H1 (cell line): ENCODE results near the gene MADD. TPM values are rescaled to one million over a fixed set of nuclear protein-coding genes. Genes with fewer than 3 reads are reported as not detected.
A peak's percentile ranks its signal among the peaks of the same experiment; 100 is the strongest.

Experiments
- CTCF ChIA-PET: fragments of 300-600 bp; sonication (Branson Sonifier 250); formaldehyde crosslinking; loops from one replicate; lab custom pipeline; 2021; ENCODE audit not compliant: partially characterized antibody; lab: Charles Lee
- POLR2A ChIA-PET: fragments of 300-600 bp; sonication (Branson Sonifier 250); formaldehyde crosslinking; loops from one replicate; lab custom pipeline; 2021; ENCODE audit warnings: inconsistent platforms; ENCODE audit not compliant: partially characterized antibody; lab: Charles Lee
- DNase-seq, 2 experiments: peaks; one replicate each; pipeline versions ENCODE4 v3.0.0 to v3.0.0-alpha.2; 2010 to 2022; ENCODE audit warnings: low spot score in 2 of 2, low read depth in 1 of 2, mixed read lengths in 1 of 2
- FAIRE-seq: peaks from 2 replicates; lab custom pipeline; 2011; peaks lifted over from hg19 to GRCh38; lab: Jason Lieb, UNC
- H2AFZ ChIP-seq: 2 replicates; pipeline ENCODE4 v1.8.1; 2012; ENCODE audit warnings: low read length, inconsistent platforms
- H2AK5ac ChIP-seq: 2 replicates; pipeline ENCODE4 v1.6.1; 2013; ENCODE audit warnings: low read depth, low read length
- H2BK120ac ChIP-seq: replicated peaks from 2 replicates; pipeline ENCODE3; 2013; ENCODE audit warnings: low read depth, low read length, inconsistent platforms
- H2BK12ac ChIP-seq: 2 replicates; pipeline ENCODE4 v1.6.1; 2013; ENCODE audit warnings: low read depth, low read length
- H2BK15ac ChIP-seq: 2 replicates; pipeline ENCODE4 v1.6.1; 2013; ENCODE audit warnings: low read length
- H2BK20ac ChIP-seq: 2 replicates; pipeline ENCODE4 v1.6.1; 2013; ENCODE audit warnings: low read length
- H2BK5ac ChIP-seq: 2 replicates; pipeline ENCODE4 v1.6.1; 2013; ENCODE audit warnings: low read depth, low read length
- H3K14ac ChIP-seq: 2 replicates; pipeline ENCODE4 v1.6.1; 2013; ENCODE audit warnings: inconsistent platforms; ENCODE audit not compliant: insufficient read length
- H3K18ac ChIP-seq: 2 replicates; pipeline ENCODE4 v1.6.1; 2013; ENCODE audit warnings: low read length; ENCODE audit errors: extremely low read depth
- H3K23ac ChIP-seq: 2 replicates; pipeline ENCODE4 v1.6.1; 2013; ENCODE audit warnings: inconsistent platforms; ENCODE audit not compliant: insufficient read length
- H3K23me2 ChIP-seq: 2 replicates; pipeline ENCODE4 v1.6.1; 2013; ENCODE audit warnings: low read depth, low read length
- H3K27ac ChIP-seq: 2 replicates; pipeline ENCODE4 v1.6.1; 2011; ENCODE audit warnings: low read depth, low read length, inconsistent platforms
- H3K27me3 ChIP-seq, 4 experiments: replicated peaks in 1 of 4; 1 replicate in 1 of 4; 2 replicates in 3 of 4; pipeline versions ENCODE4 v1.6.1 to v1.8.1; 2011 to 2013; ENCODE audit warnings: low read length in 3 of 4, mild to moderate bottlenecking in 3 of 4, inconsistent platforms in 2 of 4, mixed read lengths in 2 of 4, moderate library complexity in 1 of 4; ENCODE audit not compliant: control insufficient read depth in 3 of 4, insufficient read depth in 3 of 4; ENCODE audit errors: extremely low read depth in 1 of 4
- H3K36me3 ChIP-seq, 4 experiments: 2 replicates each; pipeline versions ENCODE4 v1.6.1 to v1.8.1; 2011 to 2013; ENCODE audit warnings: mild to moderate bottlenecking in 4 of 4, low read length in 3 of 4, moderate library complexity in 2 of 4, control low read depth in 1 of 4, inconsistent platforms in 1 of 4; ENCODE audit not compliant: insufficient read depth in 4 of 4, control insufficient read depth in 2 of 4
- H3K4ac ChIP-seq: replicated peaks from 2 replicates; pipeline ENCODE3; 2013; ENCODE audit warnings: low read length, low read depth, mixed read lengths, inconsistent platforms; ENCODE audit not compliant: insufficient read length
- H3K4me1 ChIP-seq, 4 experiments: replicated peaks in 1 of 4; 1 replicate in 1 of 4; 2 replicates in 3 of 4; pipeline versions ENCODE4 v1.6.1 to v1.8.1; 2011 to 2013; ENCODE audit warnings: low read length in 3 of 4, inconsistent platforms in 2 of 4, mixed read lengths in 1 of 4; ENCODE audit not compliant: insufficient read depth in 4 of 4, control insufficient read depth in 3 of 4
- H3K4me2 ChIP-seq, 2 experiments: 2 replicates each; pipeline versions ENCODE4 v1.6.1 to v1.8.1; 2011 to 2013; ENCODE audit warnings: low read depth in 2 of 2, low read length in 2 of 2, control low read depth in 1 of 2, inconsistent platforms in 1 of 2, mild to moderate bottlenecking in 1 of 2; ENCODE audit not compliant: insufficient read depth in 1 of 2
- H3K4me3 ChIP-seq, 4 experiments: fragments of 200-600, 300-600 bp in 1 of 4; sonication (generic), shearing (Covaris generic), sonication (Bioruptor Twin) in 1 of 4; 2 replicates each; pipeline versions ENCODE4 v1.5.1 to v1.8.1; 2011 to 2016; ENCODE audit warnings: low read length in 4 of 4, low read depth in 3 of 4, control low read depth in 2 of 4, inconsistent platforms in 2 of 4, mild to moderate bottlenecking in 2 of 4, mixed read lengths in 1 of 4, moderate library complexity in 1 of 4; ENCODE audit not compliant: insufficient read depth in 2 of 4; ENCODE audit errors: extremely low read depth in 1 of 4
- H3K56ac ChIP-seq: replicated peaks from 2 replicates; pipeline ENCODE3; 2013; ENCODE audit warnings: low read depth, mild to moderate bottlenecking, mixed read lengths, low read length, inconsistent platforms; ENCODE audit not compliant: insufficient read length
- H3K79me1 ChIP-seq: 2 replicates; pipeline ENCODE4 v1.6.1; 2013; ENCODE audit warnings: low read depth, low read length, control low read depth
- H3K79me2 ChIP-seq, 2 experiments: 2 replicates each; pipeline versions ENCODE4 v1.6.1 to v1.8.1; 2012 to 2013; ENCODE audit warnings: low read length in 2 of 2, mild to moderate bottlenecking in 2 of 2, inconsistent platforms in 1 of 2; ENCODE audit not compliant: insufficient read depth in 2 of 2, control insufficient read depth in 1 of 2
- H3K9ac ChIP-seq, 4 experiments: replicated peaks in 1 of 4; 1 replicate in 1 of 4; 2 replicates in 3 of 4; pipeline versions ENCODE4 v1.6.1 to v1.8.1; 2011 to 2013; ENCODE audit warnings: low read depth in 3 of 4, low read length in 3 of 4, control low read depth in 2 of 4, mild to moderate bottlenecking in 2 of 4, moderate library complexity in 2 of 4, inconsistent platforms in 1 of 4; ENCODE audit errors: extremely low read depth in 1 of 4
- H3K9me3 ChIP-seq, 2 experiments: 2 replicates each; pipeline versions ENCODE4 v1.6.1 to v1.8.1; 2012 to 2013; ENCODE audit warnings: mild to moderate bottlenecking in 2 of 2, moderate library complexity in 2 of 2, control low read depth in 1 of 2, inconsistent platforms in 1 of 2, low read depth in 1 of 2, low read length in 1 of 2, mixed read lengths in 1 of 2; ENCODE audit not compliant: insufficient read depth in 2 of 2
- H4K20me1 ChIP-seq, 2 experiments: replicated peaks in 1 of 2; 2 replicates each; pipeline versions ENCODE3 to v1.8.1; 2011 to 2013; ENCODE audit warnings: inconsistent platforms in 2 of 2, low read length in 2 of 2, mild to moderate bottlenecking in 1 of 2; ENCODE audit not compliant: insufficient read depth in 2 of 2, control insufficient read depth in 1 of 2
- H4K5ac ChIP-seq: 2 replicates; pipeline ENCODE4 v1.6.1; 2013; ENCODE audit warnings: low read length, low read depth, mixed read lengths, inconsistent platforms; ENCODE audit not compliant: insufficient read length
- H4K8ac ChIP-seq: 2 replicates; pipeline ENCODE4 v1.8.0; 2013; ENCODE audit warnings: mild to moderate bottlenecking, moderate library complexity, low read length, inconsistent platforms; ENCODE audit not compliant: insufficient read depth; ENCODE audit errors: extremely low read depth
- H4K91ac ChIP-seq: replicated peaks from 2 replicates; pipeline ENCODE3; 2013; ENCODE audit warnings: low read length, mixed read lengths, inconsistent platforms; ENCODE audit not compliant: insufficient read length
- ASH2L ChIP-seq: fragments of 200-600, 300-600 bp; sonication (generic); IDR thresholded peaks from one replicate; pipeline ENCODE4 v1.7.1; 2017; ENCODE audit warnings: low read length
- SIRT6 ChIP-seq: IDR thresholded peaks from one replicate; pipeline ENCODE4 v1.7.1; 2012; ENCODE audit warnings: low read length, inconsistent platforms
- SUZ12 ChIP-seq: fragments of 200-600 bp; sonication (generic); IDR thresholded peaks from 2 replicates; pipeline ENCODE4 v1.6.1; 2012; ENCODE audit warnings: mild to moderate bottlenecking, inconsistent platforms, low read length, moderate library complexity, mixed read lengths
- TBP ChIP-seq: IDR thresholded peaks from 2 replicates; pipeline ENCODE4 v1.6.1; 2011; ENCODE audit warnings: low read depth, low read length, improper control_type of control experiment
- WGBS, 2 experiments: shearing (Covaris generic) in 1 of 2; methylation state at CpG; one replicate each; pipeline versions ENCODE4 v1.1.6 to v1.1.7; 2013 to 2015; ENCODE audit warnings: low lambda C conversion rate in 2 of 2, mixed read lengths in 2 of 2, inconsistent platforms in 1 of 2, low coverage in 1 of 2, missing lambda C conversion rate in 1 of 2; ENCODE audit not compliant: insufficient replicate concordance in 2 of 2, insufficient coverage in 1 of 2, insufficient read length in 1 of 2; ENCODE audit errors: extremely low coverage in 1 of 2, missing lambda C conversion rate in 1 of 2; 5-methylcytosine and 5-hydroxymethylcytosine counted together
- polyA plus RNA-seq, 7 experiments: library from polyadenylated mRNA; depleted of rRNA in 3 of 7; stranded (reverse) in 5 of 7; unstranded in 2 of 7; fragments of >200 nt in 5 of 7; fragments of 200-250 nt in 2 of 7; gene quantifications; 1 replicate in 5 of 7; 2 replicates in 1 of 7; 4 replicates in 1 of 7; pipeline versions ENCODE4 v1.2.1 to v1.2.3, GENCODE V29; 2011 to 2013; ENCODE audit warnings: missing spikeins in 2 of 7, mixed read lengths in 2 of 7
- total RNA-seq: library from RNA; stranded (reverse); fragmentation: NEBNext Ultra II Directional; extraction: Animal tissue kit (Norgen Biotek cat#: 25700); gene quantifications from 2 replicates; pipeline ENCODE4 v1.2.1, GENCODE V29; 2021

MADD gene
- total and polyA plus RNA-seq, 2 of the 8 experiments (the other 6 are each of a cell fraction or from before 2014, with no cell fraction given), result 32.5 to 45.4 TPM

DNA sequence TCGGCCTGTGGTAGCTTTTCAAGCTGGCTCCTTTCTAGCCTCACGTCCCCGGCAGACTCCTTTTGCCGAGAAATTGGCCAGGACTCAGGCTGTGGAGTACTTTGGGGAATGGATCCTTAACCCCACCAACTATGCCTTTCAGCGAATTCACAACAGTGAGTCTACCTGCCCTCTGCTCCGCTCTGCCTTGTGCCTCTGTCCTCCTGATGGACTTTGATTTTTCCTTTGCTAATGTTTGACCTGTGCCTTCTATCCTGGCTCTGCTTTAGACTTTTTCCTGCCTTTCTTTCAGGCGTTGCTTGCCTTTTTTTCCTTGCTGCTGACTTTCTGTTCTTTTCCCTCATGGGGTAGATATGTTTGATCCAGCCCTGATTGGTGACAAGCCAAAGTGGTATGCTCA is 12.5 kb downstream of the MADD start:
- CTCF ChIA-PET, result interaction anchor here (2.8 kb wide), 1 partner anchor 23 kb away, joined by 9 read pairs; no protein-coding TSS in a partner anchor
- Histone ChIP-seq H3K4ac (no peak overlapping the region), H3K4me2 (no peak overlapping the region), H3K27ac (peak overlapping the region; percentile 36; the same call in 1 of the 2 replicates), H2BK20ac (no peak overlapping the region), H3K9me3 (no peaks in the 10 kb centered on the region), H3K23me2 (no peaks in the 10 kb centered on the region), H4K20me1 (peaks cover 2 to 3% of the 10 kb centered on the region in 2 experiments), H2BK12ac (no peak overlapping the region), H3K14ac (no peak overlapping the region), H3K4me3 (no peak overlapping the region)
- WGBS, 2 experiments, result 93% methylated on average over 7 of the region's 7 CpGs; no CpG with 5 or more reads in 1 of the 2 experiments
- TF ChIP-seq SUZ12 (no peak), TBP (no peak), ASH2L (no peak), SIRT6 (no peak)
- TF ChIP-seq, all 59 proteins: peak for 0
- Histone ChIP-seq H3K36me3 (peaks cover 29 to 73% (median 48%) of the 10 kb centered on the region in 4 experiments), H3K9ac (no peak overlapping the region), H3K27me3 (no peaks in the 10 kb centered on the region; a peak in 1 of 7 replicates), H3K56ac (no peak overlapping the region), H2AK5ac (no peak overlapping the region), H2BK5ac (no peak overlapping the region), H4K8ac (no peak overlapping the region), H3K18ac (no peak overlapping the region), H3K4me1 (no peaks in the 10 kb centered on the region), H4K5ac (no peak overlapping the region), H3K79me1 (no peaks in the 10 kb centered on the region), H2BK15ac (no peak overlapping the region), H3K79me2 (no peaks in the 10 kb centered on the region), H2AFZ (no peak overlapping the region), H4K91ac (no peak overlapping the region), H2BK120ac (no peak overlapping the region), H3K23ac (no peak overlapping the region)
- DNase-seq (no peak), FAIRE-seq (no peak)
- POLR2A ChIA-PET, result no interaction called here
